Activated CD4-positive, alpha-beta T cell treated with anti-CD3 and anti-CD28 coated beads, Interleukin-2, amount 50 U/mL, for 24 hours (primary cell): ENCODE results near the gene SEC24B.
A peak's percentile ranks its signal among the peaks of the same experiment; 100 is the strongest.
"Not testable (repeated sequence)": the region's sequence is repeated elsewhere in the genome, so short reads cannot be mapped to it uniquely, and the experiment has no call there.

Source experiments
- DNase-seq, 2 donors: peaks; one replicate each; pipeline ENCODE4 v3.0.0-alpha.2; 2020; ENCODE audit warnings: low read depth in 1 of 2, low spot score in 1 of 2

SEC24B gene

DNA sequence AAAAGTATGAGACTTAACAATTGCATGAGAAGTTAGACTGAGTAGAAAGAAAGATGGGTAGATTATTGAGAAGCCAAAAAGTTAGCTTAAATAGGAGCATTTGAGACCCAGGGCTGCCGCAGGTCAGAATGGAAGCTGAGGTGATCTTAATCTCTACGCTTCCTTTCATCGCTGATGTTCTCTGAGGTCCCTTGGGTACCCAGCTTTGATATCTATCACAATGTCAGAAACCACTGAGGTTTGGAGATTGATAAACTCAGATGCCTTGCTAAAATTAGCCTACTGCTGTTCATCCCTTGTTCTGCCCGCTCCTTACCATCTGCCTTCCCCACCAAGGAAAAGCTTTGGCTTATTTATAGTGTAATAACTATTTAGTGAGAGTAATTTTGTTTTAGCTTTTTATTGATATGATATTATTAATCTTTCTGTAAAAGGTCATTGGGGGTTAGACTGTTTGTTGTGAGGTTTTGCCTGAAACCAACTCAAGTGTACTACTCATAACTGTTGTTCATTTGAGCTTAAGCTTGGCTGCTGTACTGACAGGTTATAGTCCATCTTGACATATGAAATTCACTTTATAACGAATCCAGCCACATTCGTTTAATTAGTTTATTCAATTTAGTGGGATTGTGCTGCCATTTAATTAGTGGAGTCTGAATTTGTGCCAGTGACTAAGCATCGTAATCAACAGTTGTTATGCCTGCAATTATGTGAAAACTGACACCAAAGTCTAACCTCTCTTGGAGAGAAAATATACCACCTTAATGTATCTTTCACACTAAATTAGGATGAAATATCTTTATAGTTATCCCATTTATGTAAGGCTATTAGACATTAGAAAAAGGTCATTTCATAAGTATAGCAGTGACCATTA is 141.6 kb downstream of the SEC24B start:
- no peak for DNase-seq

DNA sequence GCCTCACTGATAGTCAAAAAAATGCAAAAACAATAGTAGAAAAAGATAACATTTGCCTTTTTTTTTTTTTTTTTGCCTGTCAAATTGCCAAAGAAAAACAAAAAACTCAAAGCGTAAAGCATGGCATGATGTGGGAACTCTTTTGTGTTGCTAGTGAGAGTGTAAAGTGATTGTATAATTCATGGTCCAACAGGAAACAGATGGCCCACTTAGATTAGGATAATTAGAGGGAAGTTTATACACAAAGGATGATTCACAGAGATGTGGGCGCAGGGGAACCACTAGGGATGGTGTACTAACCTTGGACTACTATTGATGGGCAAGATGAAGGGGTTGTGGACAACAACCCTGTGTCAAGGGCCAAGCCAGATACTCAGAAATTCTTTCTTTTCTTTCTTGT is 142.8 kb downstream of the SEC24B start:
- no peak for DNase-seq

DNA sequence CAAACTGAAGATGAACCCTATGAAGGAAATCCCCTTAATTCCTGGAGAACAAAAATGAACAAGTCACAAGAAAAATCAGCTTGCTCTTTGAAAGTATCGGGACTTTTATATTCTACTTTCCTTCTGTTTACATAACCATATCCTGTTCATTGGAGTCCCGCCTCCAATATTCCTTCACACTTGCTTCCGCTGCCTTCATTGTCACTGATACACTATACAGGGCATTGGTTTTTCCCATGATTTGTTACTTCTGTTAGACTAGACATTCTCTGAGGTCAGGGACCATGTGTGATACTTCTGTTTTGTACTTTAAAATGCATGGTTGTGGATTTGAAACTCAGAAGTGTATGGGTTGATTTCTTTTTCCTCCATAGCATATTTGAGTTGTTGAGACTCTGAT is 145.2 kb downstream of the SEC24B start:
- no peak for DNase-seq

DNA sequence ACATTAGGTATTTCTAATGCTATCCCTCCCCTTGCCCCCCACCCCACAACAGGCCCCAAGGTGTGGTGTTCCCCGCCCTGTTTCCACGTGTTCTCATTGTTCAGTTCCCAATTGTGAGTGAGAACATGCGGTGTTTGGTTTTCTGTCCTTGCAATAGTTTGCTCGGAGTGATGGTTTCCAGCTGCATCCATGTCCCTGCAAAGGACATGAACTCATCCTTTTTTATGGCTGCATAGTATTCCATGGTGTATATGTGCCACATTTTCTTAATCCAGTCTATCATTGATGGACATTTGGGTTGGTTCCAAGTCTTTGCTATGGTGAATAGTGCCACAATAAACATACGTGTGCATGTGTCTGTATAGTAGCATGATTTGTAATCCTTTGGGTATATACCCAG is 146.4 kb downstream of the SEC24B start:
- DNase-seq = not testable (repeated sequence)

DNA sequence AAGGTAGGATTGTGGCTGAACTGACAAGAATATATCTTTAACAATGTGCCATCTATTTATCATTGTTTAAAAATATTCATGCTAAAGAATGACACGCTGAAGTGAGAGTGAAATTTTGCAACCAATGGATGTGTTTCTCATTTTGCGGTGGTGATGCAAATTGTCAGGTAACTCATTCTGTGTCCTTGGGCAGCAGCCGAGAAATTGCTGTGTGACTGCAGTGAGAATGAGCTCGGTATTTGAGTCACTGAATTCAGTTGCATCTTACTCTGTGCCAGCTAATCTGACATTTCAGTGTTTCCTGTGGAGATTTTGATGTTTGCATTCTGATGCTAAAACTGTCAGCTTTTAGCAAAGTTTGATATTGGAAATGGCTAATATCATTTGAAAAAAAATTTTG is 154.6 kb downstream of the SEC24B start:
- peak; percentile 12 to 59 for DNase-seq

DNA sequence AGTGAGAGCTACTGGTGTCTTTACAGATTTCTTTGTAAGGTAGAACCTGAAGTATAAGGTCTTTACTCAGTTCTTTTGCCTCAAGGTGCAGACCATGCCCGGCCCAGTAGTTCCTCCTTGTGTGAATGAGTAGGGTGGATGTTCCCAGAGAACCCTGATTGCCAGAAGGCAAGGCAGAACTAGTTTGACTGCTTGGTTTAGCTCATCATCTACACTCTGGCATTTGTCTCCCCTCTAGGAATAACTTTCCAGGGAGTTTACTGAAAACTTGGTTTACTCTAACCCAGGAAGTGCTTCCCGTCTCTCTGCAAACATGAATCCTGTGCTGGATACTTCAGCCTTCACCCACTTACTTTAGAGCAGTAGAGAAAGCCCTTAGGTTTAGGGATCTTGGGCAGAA is 155.5 kb downstream of the SEC24B start:
- DNase-seq = no peak

DNA sequence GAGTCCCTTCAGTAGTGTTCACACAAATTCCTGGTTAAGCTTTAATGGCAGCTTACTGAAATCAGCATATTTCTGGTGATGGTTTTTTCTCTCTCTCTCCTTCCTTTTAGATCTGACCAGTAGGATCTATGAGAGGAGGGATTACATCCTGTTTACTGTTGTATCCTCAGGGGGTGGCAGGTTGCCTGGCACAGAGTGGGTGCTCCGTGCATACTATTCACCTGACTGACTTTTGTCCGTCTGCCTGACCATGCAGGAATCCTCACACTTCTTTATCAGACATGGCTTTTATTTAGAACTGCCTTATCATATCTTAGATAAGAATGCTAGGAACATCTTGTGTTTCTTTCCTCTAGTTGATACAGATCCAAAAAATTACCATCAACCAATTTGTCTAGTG is 156.0 kb downstream of the SEC24B start:
- no peak for DNase-seq
